ENCODE results near the gene EVA1B.

GRCh38 chr1:36279789-36280296 lies 43.6 kb downstream of the EVA1B start:
- TF ChIP-seq POLR2A (IDR thresholded peaks at IDR 0.05; ENCODE audit: low read depth, low read length) (no peak), CTCF (conservative IDR thresholded peaks at IDR 0.05; ENCODE audit: low read depth, low read length) (no peak)

Measured in IMR-90 (cell line).